ENCODE measurements around the gene PCNX2.

Gene PCNX2

DNA sequence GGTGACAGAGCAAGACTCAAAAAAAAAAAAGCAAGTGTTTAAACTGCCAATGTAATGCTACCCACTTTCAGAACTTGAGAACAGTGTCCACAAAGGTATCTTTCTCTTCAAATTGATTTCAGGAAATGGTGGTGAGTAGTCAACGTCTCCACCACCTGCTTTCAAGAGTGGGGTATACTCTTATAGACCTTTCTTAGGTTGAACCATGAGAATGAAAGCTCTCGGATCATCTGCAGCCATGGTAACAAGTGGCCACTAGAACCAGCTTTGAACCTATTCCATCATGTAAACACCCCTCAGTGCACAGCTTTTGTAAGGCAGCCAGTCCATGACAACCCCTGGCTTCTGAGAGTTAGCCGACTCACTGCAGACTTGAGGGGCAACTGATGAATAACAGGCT lies 237.7 kb downstream of the PCNX2 start:
- Mint-ChIP-seq H3K4me3 (no peak overlapping the region), H3K36me3 (peaks cover 30% of the 10 kb centered on the region), H3K27ac (no peak overlapping the region), H3K27me3 (no peaks in the 10 kb centered on the region), H3K9me3 (ENCODE audit: low read depth) (no peaks in the 10 kb centered on the region), H3K4me1 (ENCODE audit: low read depth) (no peaks in the 10 kb centered on the region)

DNA sequence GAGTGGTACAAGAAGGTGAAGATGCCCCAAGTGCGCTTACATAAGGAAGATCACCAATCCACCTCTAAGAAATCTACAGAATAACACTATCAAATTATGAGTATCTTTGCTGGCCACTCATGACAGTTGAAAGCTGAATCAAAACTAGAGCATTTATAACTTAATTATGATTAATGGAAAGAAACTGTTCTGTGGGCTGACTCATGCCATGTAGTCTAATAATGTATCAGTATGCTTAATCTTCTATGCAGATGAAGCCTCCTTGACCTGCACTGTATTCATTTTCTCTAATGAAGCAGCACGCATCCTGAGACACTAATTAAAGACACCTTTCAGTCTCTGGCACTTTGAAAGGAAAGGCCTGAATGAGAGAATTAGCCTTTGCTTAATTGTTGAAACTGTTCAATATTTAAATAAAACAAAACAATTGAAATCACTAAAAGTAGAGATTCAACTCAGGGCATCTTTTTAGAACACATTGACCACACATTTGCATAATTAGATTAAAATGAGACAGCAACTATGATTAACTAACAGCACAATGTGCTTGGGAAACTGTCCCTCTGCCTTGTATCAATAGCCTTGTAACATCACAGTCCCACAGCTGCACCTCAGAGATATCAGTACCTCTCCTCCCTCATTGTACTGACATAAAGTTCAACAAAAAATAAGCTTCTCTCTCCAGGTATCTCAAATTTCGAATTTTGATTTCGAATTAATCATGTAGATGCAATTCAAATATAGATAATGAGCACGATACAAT lies 239.5 kb downstream of the PCNX2 start:
- Mint-ChIP-seq H3K4me1 (ENCODE audit: low read depth) (no peaks in the 10 kb centered on the region), H3K4me3 (no peak overlapping the region), H3K36me3 (peaks cover 44% of the 10 kb centered on the region)

DNA sequence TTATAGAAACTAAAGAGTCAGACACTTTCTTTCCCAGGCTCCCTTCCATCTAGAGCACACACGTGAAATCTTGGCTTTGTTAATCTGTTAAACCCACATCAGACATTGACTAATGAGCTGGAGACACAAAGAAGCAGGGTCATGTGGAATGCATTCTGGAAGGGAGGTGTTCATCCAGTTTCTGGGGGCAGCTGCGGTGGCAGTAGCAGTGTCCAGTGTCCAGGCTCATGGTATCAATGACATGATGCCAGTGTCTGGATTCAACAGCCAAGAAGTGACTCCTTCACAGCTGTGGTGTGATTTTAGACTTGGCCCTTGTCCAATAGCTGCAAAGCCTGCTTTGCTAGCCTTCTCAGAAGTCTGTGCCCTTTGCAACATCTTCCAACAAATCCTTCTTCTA lies 249.9 kb downstream of the PCNX2 start:
- no peak overlapping the region for H3K4me3 Mint-ChIP-seq
- peaks cover 14% of the 10 kb centered on the region for H3K9me3 Mint-ChIP-seq (ENCODE audit: low read depth)
- H3K36me3 Mint-ChIP-seq = peaks cover 47% of the 10 kb centered on the region
- no peak overlapping the region for H3K27ac Mint-ChIP-seq
- H3K4me1 Mint-ChIP-seq (ENCODE audit: low read depth) = no peaks in the 10 kb centered on the region
- no peaks in the 10 kb centered on the region for H3K27me3 Mint-ChIP-seq

More for the DNA sequence above, 239.5 kb downstream of the PCNX2 start:
- Mint-ChIP-seq H3K27me3 (no peaks in the 10 kb centered on the region), H3K27ac (no peak overlapping the region), H3K9me3 (ENCODE audit: low read depth) (peaks cover 2% of the 10 kb centered on the region)

DNA sequence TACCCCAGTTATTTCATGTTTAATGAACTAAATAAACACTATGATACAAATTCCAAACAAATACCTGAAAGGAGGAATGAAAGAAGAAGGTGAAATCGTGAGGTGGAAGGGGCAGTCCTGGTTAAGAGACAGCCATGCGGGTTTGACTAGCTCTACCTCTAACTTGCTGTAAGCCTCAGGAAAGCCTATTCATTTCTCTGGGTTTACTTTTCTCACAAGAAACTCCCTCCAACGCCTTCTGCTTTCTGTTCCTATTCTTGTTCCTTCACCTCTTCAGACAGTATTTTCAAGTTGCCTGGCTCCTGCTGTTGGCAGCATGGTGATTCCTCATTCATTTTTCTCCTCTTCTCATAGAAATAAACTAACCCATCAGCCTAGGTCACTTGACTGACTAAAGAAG lies 252.7 kb downstream of the PCNX2 start:
- no peaks in the 10 kb centered on the region for H3K27me3 Mint-ChIP-seq
- no peaks in the 10 kb centered on the region for H3K4me1 Mint-ChIP-seq (ENCODE audit: low read depth)
- H3K27ac Mint-ChIP-seq = no peak overlapping the region
- no peaks in the 10 kb centered on the region for H3K9me3 Mint-ChIP-seq (ENCODE audit: low read depth)
- no peak overlapping the region for H3K4me3 Mint-ChIP-seq
- peaks cover 35% of the 10 kb centered on the region for H3K36me3 Mint-ChIP-seq

DNA sequence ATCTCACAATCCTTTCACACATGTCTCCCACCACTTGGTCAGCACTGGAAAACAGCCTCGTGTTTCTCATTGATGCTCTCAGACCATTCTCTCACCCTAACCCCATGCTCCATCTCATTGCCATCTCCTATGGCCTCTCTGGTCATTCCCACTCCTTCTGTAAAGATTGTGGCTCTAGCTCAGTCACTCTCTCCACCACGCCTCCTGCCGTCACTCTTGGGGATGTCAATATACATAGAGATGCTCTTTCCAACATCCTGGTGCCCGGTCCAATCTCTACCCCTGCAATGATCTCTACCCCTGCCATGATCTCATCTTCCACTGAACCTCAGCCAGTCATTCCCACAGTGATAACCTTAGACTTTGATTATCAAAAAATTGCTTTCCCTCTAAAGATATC lies 255.0 kb downstream of the PCNX2 start:
- H3K4me3 Mint-ChIP-seq = no peak overlapping the region
- H3K9me3 Mint-ChIP-seq (ENCODE audit: low read depth) = no peaks in the 10 kb centered on the region
- H3K36me3 Mint-ChIP-seq = peaks cover 31% of the 10 kb centered on the region
- no peaks in the 10 kb centered on the region for H3K4me1 Mint-ChIP-seq (ENCODE audit: low read depth)
- H3K27me3 Mint-ChIP-seq = no peaks in the 10 kb centered on the region
- no peak overlapping the region for H3K27ac Mint-ChIP-seq

DNA sequence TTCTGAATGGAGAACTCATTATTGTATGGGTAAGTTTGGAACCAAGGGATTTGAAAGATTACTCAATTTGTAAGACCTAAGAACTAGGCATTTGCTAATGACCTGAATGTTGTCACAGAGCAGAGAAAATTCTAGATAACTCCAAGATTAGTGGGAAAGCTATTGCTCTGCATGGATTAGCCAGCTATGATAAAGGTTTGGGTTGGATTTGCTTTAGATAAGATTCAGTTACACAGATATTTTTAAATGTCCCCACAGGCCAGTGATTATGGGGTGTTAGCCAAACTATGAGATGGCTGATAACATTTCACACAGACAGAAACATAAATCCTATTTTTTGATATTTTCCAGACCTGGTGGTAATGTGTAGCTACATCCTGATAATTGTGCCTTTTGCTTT lies 256.9 kb downstream of the PCNX2 start:
- Mint-ChIP-seq H3K4me3 (no peak overlapping the region), H3K27me3 (no peaks in the 10 kb centered on the region), H3K27ac (no peak overlapping the region), H3K9me3 (ENCODE audit: low read depth) (no peaks in the 10 kb centered on the region), H3K36me3 (peaks cover 38% of the 10 kb centered on the region), H3K4me1 (ENCODE audit: low read depth) (no peaks in the 10 kb centered on the region)

DNA sequence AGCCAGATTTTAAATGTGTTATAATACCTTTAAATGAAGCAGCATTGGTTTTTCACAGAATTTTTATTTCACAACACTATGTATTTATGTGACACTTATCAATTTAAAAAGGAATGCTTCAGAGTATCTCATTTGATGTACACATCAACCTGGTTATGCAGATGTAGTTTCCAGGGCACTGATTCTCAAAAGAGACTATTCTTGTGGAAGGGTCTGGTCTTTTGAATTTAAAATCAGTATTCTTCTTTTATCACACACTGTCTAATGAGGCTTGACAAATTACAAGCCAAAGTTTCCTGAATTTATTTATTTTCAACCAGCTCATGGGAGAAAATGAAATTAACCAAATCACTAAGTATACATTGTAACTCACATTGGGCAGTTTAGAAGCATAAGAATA lies 257.7 kb downstream of the PCNX2 start:
- Mint-ChIP-seq H3K36me3 (peaks cover 42% of the 10 kb centered on the region), H3K4me1 (ENCODE audit: low read depth) (no peaks in the 10 kb centered on the region), H3K27me3 (no peaks in the 10 kb centered on the region), H3K4me3 (no peak overlapping the region), H3K9me3 (ENCODE audit: low read depth) (no peaks in the 10 kb centered on the region), H3K27ac (no peak overlapping the region)

DNA sequence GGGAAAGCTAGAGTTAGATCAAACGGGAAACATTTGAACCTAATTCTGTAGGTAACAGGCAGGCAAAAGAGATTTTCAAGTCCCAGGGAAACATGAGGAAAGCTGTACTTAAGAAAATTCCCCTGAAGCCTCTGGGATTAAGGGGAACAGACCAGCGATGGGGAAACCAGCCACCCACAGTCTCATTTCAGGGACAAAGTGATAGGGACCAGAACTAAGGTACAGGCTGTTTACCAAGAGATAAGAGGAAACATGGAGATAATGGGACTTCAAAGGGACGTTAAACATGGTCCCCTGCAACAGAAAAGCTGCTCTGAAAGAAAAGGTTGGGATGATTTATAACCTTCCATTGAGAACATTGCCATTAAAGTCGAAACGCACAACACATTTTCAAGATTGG lies 260.7 kb downstream of the PCNX2 start:
- no peaks in the 10 kb centered on the region for H3K9me3 Mint-ChIP-seq (ENCODE audit: low read depth)
- H3K4me3 Mint-ChIP-seq = no peak overlapping the region
- no peaks in the 10 kb centered on the region for H3K4me1 Mint-ChIP-seq (ENCODE audit: low read depth)
- H3K27ac Mint-ChIP-seq = no peak overlapping the region
- H3K36me3 Mint-ChIP-seq = peaks cover 32% of the 10 kb centered on the region
- no peaks in the 10 kb centered on the region for H3K27me3 Mint-ChIP-seq

DNA sequence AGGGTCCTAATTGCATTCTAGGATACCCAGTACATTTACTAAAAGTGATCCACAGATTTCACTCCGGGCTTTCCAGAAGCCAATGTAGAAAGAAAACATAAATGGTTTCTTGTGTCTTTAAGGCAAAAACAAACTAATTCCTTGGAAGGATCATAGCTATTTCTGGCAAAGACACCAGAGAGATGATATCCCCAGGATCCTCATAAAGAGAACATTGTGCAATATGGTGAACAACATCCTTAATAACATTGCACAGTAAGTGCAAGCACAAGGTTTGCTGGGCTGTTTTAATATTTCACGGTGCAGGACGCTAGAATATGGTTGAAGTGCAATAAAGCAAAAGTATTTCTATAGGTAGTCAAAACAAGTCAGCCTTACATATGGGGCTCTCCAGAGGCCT lies 262.2 kb downstream of the PCNX2 start:
- H3K4me3 Mint-ChIP-seq = no peak overlapping the region
- H3K4me1 Mint-ChIP-seq (ENCODE audit: low read depth) = no peaks in the 10 kb centered on the region
- no peaks in the 10 kb centered on the region for H3K9me3 Mint-ChIP-seq (ENCODE audit: low read depth)
- peaks cover 27% of the 10 kb centered on the region for H3K36me3 Mint-ChIP-seq
- no peaks in the 10 kb centered on the region for H3K27me3 Mint-ChIP-seq
- no peak overlapping the region for H3K27ac Mint-ChIP-seq

DNA sequence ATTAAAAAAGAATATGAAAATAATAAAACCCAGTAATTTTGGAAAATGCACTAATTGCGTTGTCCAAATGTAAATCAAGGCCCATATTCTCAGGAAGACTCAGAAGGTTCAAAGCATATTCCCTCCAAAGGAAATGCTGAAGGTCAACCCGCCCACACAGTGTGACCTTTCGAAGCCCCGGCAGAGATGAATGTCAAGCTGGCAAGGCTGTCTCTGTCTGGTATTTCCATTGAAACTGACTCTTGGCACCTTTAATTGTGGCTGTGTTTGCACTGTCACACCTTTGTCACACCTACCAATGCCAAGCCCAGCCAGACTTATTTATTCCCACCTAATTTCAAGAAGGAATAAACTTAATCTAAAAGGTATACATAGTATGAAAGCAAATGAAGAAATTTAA lies 262.6 kb downstream of the PCNX2 start:
- H3K9me3 Mint-ChIP-seq (ENCODE audit: low read depth) = no peaks in the 10 kb centered on the region
- no peak overlapping the region for H3K27ac Mint-ChIP-seq
- peaks cover 26% of the 10 kb centered on the region for H3K36me3 Mint-ChIP-seq
- H3K4me3 Mint-ChIP-seq = no peak overlapping the region
- no peaks in the 10 kb centered on the region for H3K4me1 Mint-ChIP-seq (ENCODE audit: low read depth)
- H3K27me3 Mint-ChIP-seq = no peaks in the 10 kb centered on the region

DNA sequence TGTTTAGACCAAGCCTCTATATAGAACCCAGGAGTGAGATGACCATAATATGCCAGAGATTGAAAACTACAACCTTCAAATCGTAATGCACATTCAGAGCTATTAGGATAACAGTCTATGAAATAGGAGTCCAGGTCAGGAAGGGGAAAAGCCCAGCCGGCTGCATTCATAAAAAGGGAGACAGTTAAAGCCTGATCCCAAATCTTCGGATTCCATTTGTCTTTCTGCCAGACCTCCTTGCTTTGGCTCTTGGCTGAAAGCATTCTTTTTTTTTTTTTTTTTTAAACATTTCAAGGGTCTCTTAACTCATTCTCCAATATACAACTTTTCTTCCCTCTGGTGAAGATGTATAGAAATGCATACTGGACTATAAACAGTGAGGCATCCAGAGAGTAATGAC lies 264.0 kb downstream of the PCNX2 start:
- Mint-ChIP-seq H3K27me3 (no peaks in the 10 kb centered on the region), H3K9me3 (ENCODE audit: low read depth) (no peaks in the 10 kb centered on the region), H3K27ac (no peak overlapping the region), H3K36me3 (peaks cover 18% of the 10 kb centered on the region), H3K4me3 (no peak overlapping the region), H3K4me1 (ENCODE audit: low read depth) (no peaks in the 10 kb centered on the region)

DNA sequence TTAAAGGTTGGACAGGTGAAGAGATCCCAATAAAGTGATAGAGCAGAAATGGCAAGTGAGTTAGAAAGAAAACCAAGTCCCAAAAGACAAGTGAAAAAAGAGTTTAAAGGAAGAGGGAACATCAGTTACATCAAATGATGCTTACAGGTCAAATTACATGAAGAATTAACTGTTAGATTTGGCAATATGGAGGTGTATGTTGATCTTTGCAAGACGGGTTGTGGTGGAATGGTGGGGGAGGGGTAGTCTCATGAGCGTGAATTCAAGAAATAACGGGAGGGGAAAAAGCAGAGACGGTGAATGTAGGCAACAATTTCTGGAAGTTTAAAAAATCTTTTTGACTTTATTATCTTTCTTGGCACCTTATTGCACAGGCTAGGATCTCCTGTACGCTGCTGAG lies 268.5 kb downstream of the PCNX2 start:
- H3K27me3 Mint-ChIP-seq = no peaks in the 10 kb centered on the region
- no peak overlapping the region for H3K27ac Mint-ChIP-seq
- peaks cover 17% of the 10 kb centered on the region for H3K36me3 Mint-ChIP-seq
- no peak overlapping the region for H3K4me3 Mint-ChIP-seq
- no peaks in the 10 kb centered on the region for H3K9me3 Mint-ChIP-seq (ENCODE audit: low read depth)
- H3K4me1 Mint-ChIP-seq (ENCODE audit: low read depth) = no peaks in the 10 kb centered on the region

DNA sequence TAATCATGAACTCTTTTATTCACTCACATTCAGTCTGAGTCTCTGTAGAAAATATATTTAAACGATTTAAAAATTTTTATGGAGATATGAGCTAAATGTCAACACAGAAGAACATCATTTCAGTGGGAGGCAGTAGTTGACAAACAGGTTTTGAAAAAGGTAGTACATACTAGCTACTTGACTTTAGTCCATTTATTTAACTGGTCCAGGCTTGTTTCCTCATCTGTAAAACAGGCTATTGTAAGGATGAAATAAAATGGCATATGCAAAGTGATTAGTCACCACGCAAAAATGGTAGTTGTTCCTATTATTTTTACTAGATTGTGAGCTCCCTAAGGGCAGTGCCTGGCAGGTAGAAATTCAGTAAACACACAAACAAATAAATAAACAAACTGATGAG lies 270.0 kb downstream of the PCNX2 start:
- Mint-ChIP-seq H3K27me3 (no peaks in the 10 kb centered on the region), H3K4me3 (no peak overlapping the region), H3K9me3 (ENCODE audit: low read depth) (no peaks in the 10 kb centered on the region), H3K4me1 (ENCODE audit: low read depth) (no peaks in the 10 kb centered on the region), H3K27ac (no peak overlapping the region), H3K36me3 (peaks cover 16% of the 10 kb centered on the region)

DNA sequence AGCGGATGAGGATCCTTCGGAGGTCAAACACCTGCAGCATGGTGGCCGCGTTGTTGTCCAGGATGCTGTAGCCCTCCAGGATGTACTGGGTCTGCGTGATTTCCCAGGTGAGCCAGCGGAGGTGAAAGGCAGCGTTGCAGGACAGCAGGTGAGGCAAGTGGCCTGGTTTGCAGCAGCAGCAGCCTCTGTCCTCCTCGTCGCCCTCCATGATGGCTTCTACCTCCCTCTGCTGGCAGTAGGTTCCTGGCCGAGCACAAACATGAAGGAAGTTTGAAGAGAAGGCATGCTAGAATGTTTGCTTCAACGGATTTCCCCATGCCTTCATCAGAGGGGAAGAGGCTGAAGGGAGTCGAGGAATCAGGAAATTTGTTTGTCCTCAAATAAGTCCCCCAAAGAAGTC lies 270.4 kb downstream of the PCNX2 start:
- Mint-ChIP-seq H3K27me3 (no peaks in the 10 kb centered on the region), H3K27ac (no peak overlapping the region), H3K36me3 (peaks cover 18% of the 10 kb centered on the region), H3K4me3 (no peak overlapping the region), H3K4me1 (ENCODE audit: low read depth) (no peaks in the 10 kb centered on the region), H3K9me3 (ENCODE audit: low read depth) (no peaks in the 10 kb centered on the region)

DNA sequence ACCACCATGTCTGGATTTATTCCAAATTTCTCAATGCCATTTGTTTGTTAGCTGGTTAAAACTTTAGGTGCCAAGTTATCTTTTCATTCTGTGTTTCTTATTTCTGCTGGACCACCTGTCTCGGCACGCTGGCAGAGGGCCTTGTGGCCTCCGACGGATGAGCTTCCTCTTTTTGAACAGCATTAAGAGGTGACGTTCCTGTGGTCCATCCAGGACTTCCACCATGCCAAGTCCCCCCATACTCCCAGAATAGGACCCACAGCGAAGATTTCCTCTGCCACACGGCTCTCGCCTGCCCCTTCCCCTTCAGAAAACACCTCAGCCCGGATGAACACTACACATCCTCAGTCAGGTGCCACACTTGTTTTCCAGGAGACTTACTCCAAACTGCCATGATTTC lies 271.3 kb downstream of the PCNX2 start:
- no peaks in the 10 kb centered on the region for H3K9me3 Mint-ChIP-seq (ENCODE audit: low read depth)
- no peak overlapping the region for H3K27ac Mint-ChIP-seq
- no peak overlapping the region for H3K4me3 Mint-ChIP-seq
- H3K36me3 Mint-ChIP-seq = peaks cover 24% of the 10 kb centered on the region
- no peaks in the 10 kb centered on the region for H3K4me1 Mint-ChIP-seq (ENCODE audit: low read depth)
- no peaks in the 10 kb centered on the region for H3K27me3 Mint-ChIP-seq

DNA sequence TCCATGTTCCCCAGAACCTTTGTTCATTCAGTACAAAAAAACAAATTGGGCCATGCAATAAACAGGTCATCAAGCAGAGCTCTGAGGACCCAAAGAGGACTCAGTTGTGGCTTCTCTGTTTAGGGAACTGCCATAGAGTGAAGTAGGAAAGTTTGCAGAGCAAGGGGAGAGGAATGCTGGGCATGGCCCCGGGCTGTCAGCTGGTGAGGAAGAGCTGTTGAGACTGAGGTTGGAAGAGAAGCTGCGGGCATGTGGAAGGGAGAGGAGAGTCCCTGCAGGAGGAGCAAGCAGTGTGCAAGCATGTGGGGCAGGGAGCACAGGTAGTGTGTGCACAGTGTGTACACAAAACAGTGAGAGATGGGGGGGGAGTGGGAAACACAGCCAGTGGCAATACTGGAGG lies 273.3 kb downstream of the PCNX2 start:
- Mint-ChIP-seq H3K4me3 (no peak overlapping the region), H3K27ac (no peak overlapping the region), H3K36me3 (peaks cover 29% of the 10 kb centered on the region), H3K27me3 (no peaks in the 10 kb centered on the region), H3K9me3 (ENCODE audit: low read depth) (no peaks in the 10 kb centered on the region), H3K4me1 (ENCODE audit: low read depth) (no peaks in the 10 kb centered on the region)

Measured in activated naive CD8-positive, alpha-beta T cell (primary cell).